H1 (cell line): ENCODE results near the gene IFT122. TPM values are rescaled to one million over a fixed set of nuclear protein-coding genes. Genes with fewer than 3 reads are reported as not detected.

Experiments used
- CHD1 ChIP-seq: IDR thresholded peaks from 2 replicates; pipeline ENCODE4 v1.6.1; 2012; ENCODE audit warnings: low read depth, low read length, improper control_type of control experiment
- CHD2 ChIP-seq: IDR thresholded peaks from 2 replicates; pipeline ENCODE4 v1.6.1; 2012; ENCODE audit warnings: low read length, improper control_type of control experiment
- SP2 ChIP-seq: IDR thresholded peaks from 2 replicates; pipeline ENCODE4 v1.6.1; 2012; ENCODE audit warnings: mild to moderate bottlenecking, low read length, inconsistent platforms
- TBP ChIP-seq: IDR thresholded peaks from 2 replicates; pipeline ENCODE4 v1.6.1; 2011; ENCODE audit warnings: low read depth, low read length, improper control_type of control experiment
- polyA plus RNA-seq, 7 experiments: library from polyadenylated mRNA; depleted of rRNA in 3 of 7; stranded (reverse) in 5 of 7; unstranded in 2 of 7; fragments of >200 nt in 5 of 7; fragments of 200-250 nt in 2 of 7; gene quantifications; 1 replicate in 5 of 7; 2 replicates in 1 of 7; 4 replicates in 1 of 7; pipeline versions ENCODE4 v1.2.1 to v1.2.3, GENCODE V29; 2011 to 2013; ENCODE audit warnings: missing spikeins in 2 of 7, mixed read lengths in 2 of 7
- total RNA-seq: library from RNA; stranded (reverse); fragmentation: NEBNext Ultra II Directional; extraction: Animal tissue kit (Norgen Biotek cat#: 25700); gene quantifications from 2 replicates; pipeline ENCODE4 v1.2.1, GENCODE V29; 2021

The IFT122 gene
- total and polyA plus RNA-seq, 2 of the 8 experiments (the other 6 are each of a cell fraction or from before 2014, with no cell fraction given): 23.7 to 25.1 TPM

DNA sequence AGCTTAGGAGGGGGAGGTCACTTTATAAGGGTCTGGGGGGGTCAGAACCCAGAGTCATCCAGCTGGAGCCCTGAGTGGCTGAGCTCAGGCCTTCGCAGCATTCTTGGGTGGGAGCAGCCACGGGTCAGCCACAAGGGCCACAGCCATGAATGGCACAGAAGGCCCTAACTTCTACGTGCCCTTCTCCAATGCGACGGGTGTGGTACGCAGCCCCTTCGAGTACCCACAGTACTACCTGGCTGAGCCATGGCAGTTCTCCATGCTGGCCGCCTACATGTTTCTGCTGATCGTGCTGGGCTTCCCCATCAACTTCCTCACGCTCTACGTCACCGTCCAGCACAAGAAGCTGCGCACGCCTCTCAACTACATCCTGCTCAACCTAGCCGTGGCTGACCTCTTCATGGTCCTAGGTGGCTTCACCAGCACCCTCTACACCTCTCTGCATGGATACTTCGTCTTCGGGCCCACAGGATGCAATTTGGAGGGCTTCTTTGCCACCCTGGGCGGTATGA, 88.6 kb downstream of the IFT122 start, which contains the start of gene RHO (continued):
- TF ChIP-seq CHD1: no peak
- no peak for TF ChIP-seq CHD2
- no peak for TF ChIP-seq SP2
- no peak for TF ChIP-seq TBP
